ENCODE measurements around the gene FOXK1.
A peak's percentile ranks its signal among the peaks of the same experiment; 100 is the strongest.
"Not testable (repeated sequence)": the region's sequence is repeated elsewhere in the genome, so short reads cannot be mapped to it uniquely, and the experiment has no call there.

FOXK1 gene

GRCh38 chr7:4690953-4691856 is 9.1 kb downstream of the FOXK1 start:
- Histone ChIP-seq H3K9me3 (ENCODE audit: control insufficient read depth, insufficient read depth, low read depth, low read length) (no peaks in the 10 kb centered on the region), H3K36me3 (ENCODE audit: control insufficient read depth in 2 of 2, insufficient read depth in 1 of 2, low read length in 2 of 2) (no peaks in the 10 kb centered on the region; a peak in 1 of 3 replicates), H3K4me3 (ENCODE audit: low read depth, low read length) (no peak overlapping the region), H3K27ac (ENCODE audit: extremely low read depth, low read depth, low read length) (no peak overlapping the region), H3K4me1 (ENCODE audit: control insufficient read depth, insufficient read depth, low read length) (peaks cover 3% of the 10 kb centered on the region)
- ChIA-PET POLR2A (interaction anchor here (0.6 to 0.8 kb wide), 2 partner anchors 705 to 797 kb away, joined by 3 read pairs; no protein-coding TSS in a partner anchor), CTCF (interaction anchor here (1.2 kb wide), 1 partner anchor 9 kb away, joined by 4 read pairs; the partner anchor contains the start of gene FOXK1)
- TF ChIP-seq ZNF19 (tag by site-specific recombination; IDR thresholded peaks at IDR 0.05; ENCODE audit: low read depth) (no peak), TRIM28 (IDR thresholded peaks at IDR 0.05; ENCODE audit: borderline replicate concordance, low read length) (no peak), INSM2 (tag by site-specific recombination; IDR thresholded peaks at IDR 0.05) (no peak), ZNF596 (tag by site-specific recombination; IDR thresholded peaks at IDR 0.05) (no peak), SCRT2 (tag by site-specific recombination; IDR thresholded peaks at IDR 0.05) (peak; percentile 31; the same call in 1 of the 2 replicates), ZBTB17 (tag by site-specific recombination; IDR thresholded peaks at IDR 0.05) (no peak)

GRCh38 chr7:4692055-4692454 is 10.0 kb downstream of the FOXK1 start:
- Histone ChIP-seq H3K4me1 (ENCODE audit: control insufficient read depth, insufficient read depth, low read length) (peaks cover 3% of the 10 kb centered on the region), H3K36me3 (ENCODE audit: control insufficient read depth in 2 of 2, insufficient read depth in 1 of 2, low read length in 2 of 2) (no peaks in the 10 kb centered on the region; a peak in 1 of 3 replicates), H3K4me3 (ENCODE audit: low read depth, low read length) (no peak overlapping the region), H3K9me3 (ENCODE audit: control insufficient read depth, insufficient read depth, low read depth, low read length) (no peaks in the 10 kb centered on the region), H3K27ac (ENCODE audit: extremely low read depth, low read depth, low read length) (no peak overlapping the region)
- TF ChIP-seq ZNF830 (tag by site-specific recombination; IDR thresholded peaks at IDR 0.05; ENCODE audit: low read depth) = no peak
- no peak for TF ChIP-seq GLI4 (tag by site-specific recombination; IDR thresholded peaks at IDR 0.05)
- TF ChIP-seq PBX3 (CRISPR knock-in tag; IDR thresholded peaks at IDR 0.05) = no peak
- no peak for TF ChIP-seq ZNF76 (tag by site-specific recombination; IDR thresholded peaks at IDR 0.05; ENCODE audit: borderline replicate concordance, low read depth)
- no peak for TF ChIP-seq GFI1B (tag by site-specific recombination; IDR thresholded peaks at IDR 0.05)
- no peak for TF ChIP-seq ZNF664 (tag by site-specific recombination; IDR thresholded peaks at IDR 0.05)
- CTCF ChIA-PET = no interaction called here
- POLR2A ChIA-PET = interaction anchor here (0.8 kb wide), 1 partner anchor 798 kb away, joined by 3 read pairs; no protein-coding TSS in a partner anchor

- POLR2A ChIA-PET; H3K36me3 ChIP-seq (ENCODE audit: control insufficient read depth in 2 of 2, insufficient read depth in 1 of 2, low read length in 2 of 2); CTCF ChIA-PET; H3K9me3 ChIP-seq (ENCODE audit: control insufficient read depth, insufficient read depth, low read depth, low read length); H3K27ac ChIP-seq (ENCODE audit: extremely low read depth, low read depth, low read length); H3K4me1 ChIP-seq (ENCODE audit: control insufficient read depth, insufficient read depth, low read length); H3K4me3 ChIP-seq (ENCODE audit: low read depth, low read length): not testable (repeated sequence)
Measured at GRCh38 chr7:4692622-4693021, 10.5 kb downstream of the FOXK1 start.

- Histone ChIP-seq H3K27ac (ENCODE audit: extremely low read depth, low read depth, low read length) (no peak overlapping the region), H3K9me3 (ENCODE audit: control insufficient read depth, insufficient read depth, low read depth, low read length) (no peaks in the 10 kb centered on the region), H3K4me1 (ENCODE audit: control insufficient read depth, insufficient read depth, low read length) (peaks cover 3% of the 10 kb centered on the region), H3K36me3 (ENCODE audit: control insufficient read depth in 2 of 2, insufficient read depth in 1 of 2, low read length in 2 of 2) (no peaks in the 10 kb centered on the region; a peak in 1 of 3 replicates), H3K4me3 (ENCODE audit: low read depth, low read length) (no peak overlapping the region)
- POLR2A ChIA-PET = no interaction called here
- TF ChIP-seq REPIN1 (tag by site-specific recombination; IDR thresholded peaks at IDR 0.05; ENCODE audit: low read depth) = no peak
- no peak for TF ChIP-seq ZBTB11 (tag by site-specific recombination; conservative IDR thresholded peaks at IDR 0.05; ENCODE audit: low read depth)
- TF ChIP-seq MZF1 (tag by site-specific recombination; IDR thresholded peaks at IDR 0.05; ENCODE audit: borderline replicate concordance) = no peak
- no peak for TF ChIP-seq KLF9 (tag by site-specific recombination; IDR thresholded peaks at IDR 0.05; ENCODE audit: low read depth)
- TF ChIP-seq ZNF114 (tag by site-specific recombination; IDR thresholded peaks at IDR 0.05) = no peak
- TF ChIP-seq ZNF48 (tag by site-specific recombination; IDR thresholded peaks at IDR 0.05) = no peak
- CTCF ChIA-PET = no interaction called here
Measured at GRCh38 chr7:4693152-4693551, 11.1 kb downstream of the FOXK1 start.
